WTC11 (cell line): ENCODE measurements around the gene PQBP1. TPM values are rescaled to one million over a fixed set of nuclear protein-coding genes. Genes with fewer than 3 reads are reported as not detected.

Experiments used
- ATAC-seq: fragments of 200-7000 bp; cut with Tn5 transposase; 2 replicates; pipeline ENCODE4 v1.10.0; 2021; ENCODE audit warnings: mild to moderate bottlenecking, moderate library complexity
- CTCF ChIA-PET: fragments of 300-600 bp; sonication (Branson Sonifier 250); formaldehyde crosslinking; loops from one replicate; lab custom pipeline; 2021; ENCODE audit warnings: antibody characterized with exemption; lab: Charles Lee
- POLR2A ChIA-PET: fragments of 350-600 bp; sonication (Branson Sonifier 250); formaldehyde crosslinking; loops from one replicate; lab custom pipeline; 2021; ENCODE audit warnings: antibody characterized with exemption; lab: Charles Lee
- DNase-seq: peaks from one replicate; pipeline ENCODE4 v3.0.0; 2021; ENCODE audit warnings: low spot score
- H3K27ac Mint-ChIP-seq: 2 replicates; pipeline ENCODE4 v1.8.0; 2021; ENCODE audit warnings: mixed read lengths
- H3K27me3 Mint-ChIP-seq: 2 replicates; pipeline ENCODE4 v1.8.0; 2021; ENCODE audit warnings: low read depth, mild to moderate bottlenecking, moderate library complexity, mixed read lengths
- H3K36me3 Mint-ChIP-seq: 2 replicates; pipeline ENCODE4 v1.8.0; 2021; ENCODE audit warnings: mixed read lengths
- H3K4me1 Mint-ChIP-seq: 2 replicates; pipeline ENCODE4 v1.8.0; 2022; ENCODE audit warnings: mixed read lengths
- H3K4me3 Mint-ChIP-seq: 2 replicates; pipeline ENCODE4 v1.8.0; 2021; ENCODE audit warnings: mild to moderate bottlenecking, moderate library complexity, mixed read lengths
- H3K9me3 Mint-ChIP-seq: 2 replicates; pipeline ENCODE4 v1.8.0; 2021; ENCODE audit warnings: mixed read lengths
- ESRRA ChIP-seq: sonication (generic); formaldehyde crosslinking; IDR thresholded peaks from 2 replicates; pipeline ENCODE4 v1.8.1; 2022; ENCODE audit warnings: mild to moderate bottlenecking, missing genetic modification reagents, borderline replicate concordance
- GTF2I ChIP-seq: fragments of 250-450 bp; sonication (Bioruptor Pico); conservative IDR thresholded peaks from 2 replicates; pipeline ENCODE4 v1.4.0; 2021; ENCODE audit warnings: mild to moderate bottlenecking
- RORB ChIP-seq: fragments of 250-450 bp; sonication (Bioruptor Pico); IDR thresholded peaks from 2 replicates; pipeline ENCODE4 v1.9.0; 2021; ENCODE audit warnings: mild to moderate bottlenecking
- SMAD4 ChIP-seq: sonication (generic); formaldehyde crosslinking; IDR thresholded peaks from 2 replicates; pipeline ENCODE4 v1.8.0; 2022; ENCODE audit warnings: mild to moderate bottlenecking, missing genetic modification reagents
- SP1 ChIP-seq: sonication (generic); formaldehyde crosslinking; conservative IDR thresholded peaks from 2 replicates; pipeline ENCODE4 v1.8.1; 2022; ENCODE audit warnings: missing genetic modification reagents
- TP53 ChIP-seq: sonication (generic); formaldehyde crosslinking; IDR thresholded peaks from 2 replicates; pipeline ENCODE4 v1.8.1; 2023; ENCODE audit warnings: mild to moderate bottlenecking, missing genetic modification reagents
- ZNF263 ChIP-seq: sonication (generic); formaldehyde crosslinking; IDR thresholded peaks from 2 replicates; pipeline ENCODE4 v1.8.1; 2022; ENCODE audit warnings: low read depth, mild to moderate bottlenecking, moderate library complexity, missing genetic modification reagents
- total RNA-seq: library from RNA; stranded (reverse); gene quantifications from 3 replicates; pipeline ENCODE4 v1.2.3, GENCODE V29; 2021
- TF ChIP-seq, protein P1 (sequence below): sonication (generic); formaldehyde crosslinking; conservative IDR thresholded peaks from 2 replicates; pipeline ENCODE4 v1.8.1; 2023; ENCODE audit warnings: mild to moderate bottlenecking, low read depth, missing genetic modification reagents, moderate library complexity
- TF ChIP-seq, protein P2 (sequence below): fragments of 250-450 bp; sonication (Bioruptor Pico); conservative IDR thresholded peaks from 2 replicates; pipeline ENCODE4 v1.9.0; 2021; ENCODE audit warnings: mild to moderate bottlenecking
- TF ChIP-seq, protein P3 (sequence below): sonication (generic); formaldehyde crosslinking; IDR thresholded peaks from 2 replicates; pipeline ENCODE4 v1.8.1; 2023; ENCODE audit warnings: mild to moderate bottlenecking, missing genetic modification reagents, borderline replicate concordance
- TF ChIP-seq, protein P4 (sequence below): sonication (generic); formaldehyde crosslinking; IDR thresholded peaks from 2 replicates; pipeline ENCODE4 v1.8.1; 2023; ENCODE audit warnings: mild to moderate bottlenecking, missing genetic modification reagents
- TF ChIP-seq, protein P5 (sequence below): sonication (generic); formaldehyde crosslinking; IDR thresholded peaks from 2 replicates; pipeline ENCODE4 v1.8.0; 2022; ENCODE audit warnings: mild to moderate bottlenecking, missing genetic modification reagents
- TF ChIP-seq, protein P6 (sequence below): fragments of 250-450 bp; sonication (Bioruptor Pico); IDR thresholded peaks from 2 replicates; pipeline ENCODE4 v1.8.0; 2021; ENCODE audit warnings: mild to moderate bottlenecking
- TF ChIP-seq, protein P7 (sequence below): sonication (generic); formaldehyde crosslinking; IDR thresholded peaks from 2 replicates; pipeline ENCODE4 v1.8.1; 2022; ENCODE audit warnings: low read depth, missing genetic modification reagents, borderline replicate concordance
- TF ChIP-seq, protein P8 (sequence below): fragments of 200-600 bp; IDR thresholded peaks from 2 replicates; pipeline ENCODE4 v1.8.0; 2022; ENCODE audit warnings: antibody characterized with exemption
- TF ChIP-seq, protein P9 (sequence below): sonication (generic); formaldehyde crosslinking; IDR thresholded peaks from 2 replicates; pipeline ENCODE4 v1.8.1; 2022; ENCODE audit warnings: mild to moderate bottlenecking, moderate library complexity, missing genetic modification reagents

Gene PQBP1
- total RNA-seq, 1 experiment from 2014 or later: 79.4 TPM

DNA sequence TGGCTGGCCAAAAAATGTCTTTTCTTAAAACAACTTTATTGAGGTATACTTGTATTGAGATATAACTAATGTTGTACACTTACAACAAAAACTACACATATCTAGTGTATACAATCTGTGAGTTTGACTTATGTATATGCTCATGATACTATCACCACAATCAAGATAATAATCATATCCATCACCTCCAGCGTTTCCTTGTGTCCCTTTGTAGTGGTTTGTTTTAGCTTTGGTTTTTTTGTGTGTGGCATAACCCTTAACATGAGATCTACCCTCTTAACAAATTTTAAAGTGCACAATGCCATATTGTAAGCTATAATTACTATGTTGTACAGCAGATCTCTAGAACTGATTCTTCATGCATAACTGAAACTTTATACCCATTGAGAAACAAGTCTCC is 48.9 kb upstream of the PQBP1 start (continued):
- TF ChIP-seq, protein P1, sequence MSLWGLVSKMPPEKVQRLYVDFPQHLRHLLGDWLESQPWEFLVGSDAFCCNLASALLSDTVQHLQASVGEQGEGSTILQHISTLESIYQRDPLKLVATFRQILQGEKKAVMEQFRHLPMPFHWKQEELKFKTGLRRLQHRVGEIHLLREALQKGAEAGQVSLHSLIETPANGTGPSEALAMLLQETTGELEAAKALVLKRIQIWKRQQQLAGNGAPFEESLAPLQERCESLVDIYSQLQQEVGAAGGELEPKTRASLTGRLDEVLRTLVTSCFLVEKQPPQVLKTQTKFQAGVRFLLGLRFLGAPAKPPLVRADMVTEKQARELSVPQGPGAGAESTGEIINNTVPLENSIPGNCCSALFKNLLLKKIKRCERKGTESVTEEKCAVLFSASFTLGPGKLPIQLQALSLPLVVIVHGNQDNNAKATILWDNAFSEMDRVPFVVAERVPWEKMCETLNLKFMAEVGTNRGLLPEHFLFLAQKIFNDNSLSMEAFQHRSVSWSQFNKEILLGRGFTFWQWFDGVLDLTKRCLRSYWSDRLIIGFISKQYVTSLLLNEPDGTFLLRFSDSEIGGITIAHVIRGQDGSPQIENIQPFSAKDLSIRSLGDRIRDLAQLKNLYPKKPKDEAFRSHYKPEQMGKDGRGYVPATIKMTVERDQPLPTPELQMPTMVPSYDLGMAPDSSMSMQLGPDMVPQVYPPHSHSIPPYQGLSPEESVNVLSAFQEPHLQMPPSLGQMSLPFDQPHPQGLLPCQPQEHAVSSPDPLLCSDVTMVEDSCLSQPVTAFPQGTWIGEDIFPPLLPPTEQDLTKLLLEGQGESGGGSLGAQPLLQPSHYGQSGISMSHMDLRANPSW (CRISPR knock-in tag): no peak
- TF ChIP-seq ESRRA: no peak
- no peak for TF ChIP-seq GTF2I (CRISPR knock-in tag)
- TF ChIP-seq TP53 (CRISPR knock-in tag): no peak
- TF ChIP-seq SMAD4 (CRISPR knock-in tag): no peak

DNA sequence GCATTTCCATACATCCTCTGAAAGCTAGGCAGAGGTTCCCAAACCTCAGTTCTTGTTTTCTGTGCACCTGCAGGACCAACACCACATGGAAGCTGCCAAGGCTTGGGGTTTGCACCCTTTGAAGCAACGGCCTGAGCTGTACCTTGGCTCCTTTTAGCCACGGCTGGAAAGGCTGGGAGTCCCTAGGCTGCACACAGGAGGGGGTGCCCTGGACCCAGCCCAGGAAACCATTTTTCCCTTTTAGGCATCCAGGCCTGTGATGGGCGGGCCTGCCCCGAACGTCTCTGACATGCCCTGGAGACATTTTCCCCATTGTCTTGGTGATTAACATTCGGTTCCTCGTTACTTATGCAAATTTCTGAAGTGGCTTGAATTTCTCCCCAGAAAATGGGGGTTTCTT is 44.9 kb upstream of the PQBP1 start:
- H3K4me1 Mint-ChIP-seq: peaks cover 7% of the 10 kb centered on the region
- CTCF ChIA-PET: no interaction called here
- POLR2A ChIA-PET: no interaction called here
- H3K36me3 Mint-ChIP-seq: peaks cover 17% of the 10 kb centered on the region
- H3K27me3 Mint-ChIP-seq: peaks cover 3% of the 10 kb centered on the region
- H3K4me3 Mint-ChIP-seq: no peak overlapping the region
- H3K9me3 Mint-ChIP-seq: peaks cover 22% of the 10 kb centered on the region
- no peak for DNase-seq
- H3K27ac Mint-ChIP-seq: no peak overlapping the region
- ATAC-seq: no peak
- TF ChIP-seq RORB (CRISPR knock-in tag) (no peak), SP1 (no peak), ZNF263 (CRISPR knock-in tag) (no peak)
- TF ChIP-seq, protein P2, sequence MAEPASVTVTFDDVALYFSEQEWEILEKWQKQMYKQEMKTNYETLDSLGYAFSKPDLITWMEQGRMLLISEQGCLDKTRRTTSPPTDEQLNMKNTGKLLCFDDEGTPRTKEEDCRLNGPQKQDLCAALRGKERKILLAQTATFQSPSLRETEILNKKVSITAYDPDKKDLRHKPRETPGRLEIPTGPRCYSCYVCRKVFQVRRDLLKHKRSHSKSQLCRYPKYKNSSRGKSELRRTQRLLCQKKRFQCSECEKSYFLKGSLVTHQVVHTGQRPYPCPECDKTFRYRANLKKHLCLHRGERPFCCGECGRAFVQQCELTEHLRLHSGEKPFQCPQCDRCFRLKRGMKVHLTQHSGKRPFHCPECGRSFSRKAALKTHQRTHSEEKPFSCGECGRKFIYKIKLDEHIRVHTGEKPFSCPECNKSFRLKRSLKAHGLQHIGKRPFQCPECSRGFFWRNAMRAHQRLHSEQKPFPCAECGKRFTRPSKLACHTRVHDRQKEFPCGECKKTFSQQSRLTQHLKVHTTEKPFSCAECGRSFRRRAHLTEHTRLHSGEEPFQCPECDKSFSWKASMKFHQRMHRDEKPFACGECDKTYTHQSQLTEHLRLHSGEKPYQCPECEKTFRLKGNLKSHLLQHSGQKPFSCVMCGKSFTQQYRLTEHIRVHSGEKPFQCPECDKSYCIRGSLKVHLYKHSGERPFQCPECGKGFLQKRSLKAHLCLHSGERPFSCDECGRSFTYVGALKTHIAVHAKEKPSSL (CRISPR knock-in tag): no peak
- TF ChIP-seq, protein P3, sequence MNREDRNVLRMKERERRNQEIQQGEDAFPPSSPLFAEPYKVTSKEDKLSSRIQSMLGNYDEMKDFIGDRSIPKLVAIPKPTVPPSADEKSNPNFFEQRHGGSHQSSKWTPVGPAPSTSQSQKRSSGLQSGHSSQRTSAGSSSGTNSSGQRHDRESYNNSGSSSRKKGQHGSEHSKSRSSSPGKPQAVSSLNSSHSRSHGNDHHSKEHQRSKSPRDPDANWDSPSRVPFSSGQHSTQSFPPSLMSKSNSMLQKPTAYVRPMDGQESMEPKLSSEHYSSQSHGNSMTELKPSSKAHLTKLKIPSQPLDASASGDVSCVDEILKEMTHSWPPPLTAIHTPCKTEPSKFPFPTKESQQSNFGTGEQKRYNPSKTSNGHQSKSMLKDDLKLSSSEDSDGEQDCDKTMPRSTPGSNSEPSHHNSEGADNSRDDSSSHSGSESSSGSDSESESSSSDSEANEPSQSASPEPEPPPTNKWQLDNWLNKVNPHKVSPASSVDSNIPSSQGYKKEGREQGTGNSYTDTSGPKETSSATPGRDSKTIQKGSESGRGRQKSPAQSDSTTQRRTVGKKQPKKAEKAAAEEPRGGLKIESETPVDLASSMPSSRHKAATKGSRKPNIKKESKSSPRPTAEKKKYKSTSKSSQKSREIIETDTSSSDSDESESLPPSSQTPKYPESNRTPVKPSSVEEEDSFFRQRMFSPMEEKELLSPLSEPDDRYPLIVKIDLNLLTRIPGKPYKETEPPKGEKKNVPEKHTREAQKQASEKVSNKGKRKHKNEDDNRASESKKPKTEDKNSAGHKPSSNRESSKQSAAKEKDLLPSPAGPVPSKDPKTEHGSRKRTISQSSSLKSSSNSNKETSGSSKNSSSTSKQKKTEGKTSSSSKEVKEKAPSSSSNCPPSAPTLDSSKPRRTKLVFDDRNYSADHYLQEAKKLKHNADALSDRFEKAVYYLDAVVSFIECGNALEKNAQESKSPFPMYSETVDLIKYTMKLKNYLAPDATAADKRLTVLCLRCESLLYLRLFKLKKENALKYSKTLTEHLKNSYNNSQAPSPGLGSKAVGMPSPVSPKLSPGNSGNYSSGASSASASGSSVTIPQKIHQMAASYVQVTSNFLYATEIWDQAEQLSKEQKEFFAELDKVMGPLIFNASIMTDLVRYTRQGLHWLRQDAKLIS (CRISPR knock-in tag): no peak
- TF ChIP-seq, protein P4, sequence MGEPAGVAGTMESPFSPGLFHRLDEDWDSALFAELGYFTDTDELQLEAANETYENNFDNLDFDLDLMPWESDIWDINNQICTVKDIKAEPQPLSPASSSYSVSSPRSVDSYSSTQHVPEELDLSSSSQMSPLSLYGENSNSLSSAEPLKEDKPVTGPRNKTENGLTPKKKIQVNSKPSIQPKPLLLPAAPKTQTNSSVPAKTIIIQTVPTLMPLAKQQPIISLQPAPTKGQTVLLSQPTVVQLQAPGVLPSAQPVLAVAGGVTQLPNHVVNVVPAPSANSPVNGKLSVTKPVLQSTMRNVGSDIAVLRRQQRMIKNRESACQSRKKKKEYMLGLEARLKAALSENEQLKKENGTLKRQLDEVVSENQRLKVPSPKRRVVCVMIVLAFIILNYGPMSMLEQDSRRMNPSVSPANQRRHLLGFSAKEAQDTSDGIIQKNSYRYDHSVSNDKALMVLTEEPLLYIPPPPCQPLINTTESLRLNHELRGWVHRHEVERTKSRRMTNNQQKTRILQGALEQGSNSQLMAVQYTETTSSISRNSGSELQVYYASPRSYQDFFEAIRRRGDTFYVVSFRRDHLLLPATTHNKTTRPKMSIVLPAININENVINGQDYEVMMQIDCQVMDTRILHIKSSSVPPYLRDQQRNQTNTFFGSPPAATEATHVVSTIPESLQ (CRISPR knock-in tag): no peak
- TF ChIP-seq, protein P5, sequence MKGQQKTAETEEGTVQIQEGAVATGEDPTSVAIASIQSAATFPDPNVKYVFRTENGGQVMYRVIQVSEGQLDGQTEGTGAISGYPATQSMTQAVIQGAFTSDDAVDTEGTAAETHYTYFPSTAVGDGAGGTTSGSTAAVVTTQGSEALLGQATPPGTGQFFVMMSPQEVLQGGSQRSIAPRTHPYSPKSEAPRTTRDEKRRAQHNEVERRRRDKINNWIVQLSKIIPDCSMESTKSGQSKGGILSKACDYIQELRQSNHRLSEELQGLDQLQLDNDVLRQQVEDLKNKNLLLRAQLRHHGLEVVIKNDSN (CRISPR knock-in tag): no peak
- TF ChIP-seq, protein P6, sequence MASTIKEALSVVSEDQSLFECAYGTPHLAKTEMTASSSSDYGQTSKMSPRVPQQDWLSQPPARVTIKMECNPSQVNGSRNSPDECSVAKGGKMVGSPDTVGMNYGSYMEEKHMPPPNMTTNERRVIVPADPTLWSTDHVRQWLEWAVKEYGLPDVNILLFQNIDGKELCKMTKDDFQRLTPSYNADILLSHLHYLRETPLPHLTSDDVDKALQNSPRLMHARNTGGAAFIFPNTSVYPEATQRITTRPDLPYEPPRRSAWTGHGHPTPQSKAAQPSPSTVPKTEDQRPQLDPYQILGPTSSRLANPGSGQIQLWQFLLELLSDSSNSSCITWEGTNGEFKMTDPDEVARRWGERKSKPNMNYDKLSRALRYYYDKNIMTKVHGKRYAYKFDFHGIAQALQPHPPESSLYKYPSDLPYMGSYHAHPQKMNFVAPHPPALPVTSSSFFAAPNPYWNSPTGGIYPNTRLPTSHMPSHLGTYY (CRISPR knock-in tag): no peak
- TF ChIP-seq, protein P7, sequence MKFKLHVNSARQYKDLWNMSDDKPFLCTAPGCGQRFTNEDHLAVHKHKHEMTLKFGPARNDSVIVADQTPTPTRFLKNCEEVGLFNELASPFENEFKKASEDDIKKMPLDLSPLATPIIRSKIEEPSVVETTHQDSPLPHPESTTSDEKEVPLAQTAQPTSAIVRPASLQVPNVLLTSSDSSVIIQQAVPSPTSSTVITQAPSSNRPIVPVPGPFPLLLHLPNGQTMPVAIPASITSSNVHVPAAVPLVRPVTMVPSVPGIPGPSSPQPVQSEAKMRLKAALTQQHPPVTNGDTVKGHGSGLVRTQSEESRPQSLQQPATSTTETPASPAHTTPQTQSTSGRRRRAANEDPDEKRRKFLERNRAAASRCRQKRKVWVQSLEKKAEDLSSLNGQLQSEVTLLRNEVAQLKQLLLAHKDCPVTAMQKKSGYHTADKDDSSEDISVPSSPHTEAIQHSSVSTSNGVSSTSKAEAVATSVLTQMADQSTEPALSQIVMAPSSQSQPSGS: no peak
- TF ChIP-seq, protein P8, sequence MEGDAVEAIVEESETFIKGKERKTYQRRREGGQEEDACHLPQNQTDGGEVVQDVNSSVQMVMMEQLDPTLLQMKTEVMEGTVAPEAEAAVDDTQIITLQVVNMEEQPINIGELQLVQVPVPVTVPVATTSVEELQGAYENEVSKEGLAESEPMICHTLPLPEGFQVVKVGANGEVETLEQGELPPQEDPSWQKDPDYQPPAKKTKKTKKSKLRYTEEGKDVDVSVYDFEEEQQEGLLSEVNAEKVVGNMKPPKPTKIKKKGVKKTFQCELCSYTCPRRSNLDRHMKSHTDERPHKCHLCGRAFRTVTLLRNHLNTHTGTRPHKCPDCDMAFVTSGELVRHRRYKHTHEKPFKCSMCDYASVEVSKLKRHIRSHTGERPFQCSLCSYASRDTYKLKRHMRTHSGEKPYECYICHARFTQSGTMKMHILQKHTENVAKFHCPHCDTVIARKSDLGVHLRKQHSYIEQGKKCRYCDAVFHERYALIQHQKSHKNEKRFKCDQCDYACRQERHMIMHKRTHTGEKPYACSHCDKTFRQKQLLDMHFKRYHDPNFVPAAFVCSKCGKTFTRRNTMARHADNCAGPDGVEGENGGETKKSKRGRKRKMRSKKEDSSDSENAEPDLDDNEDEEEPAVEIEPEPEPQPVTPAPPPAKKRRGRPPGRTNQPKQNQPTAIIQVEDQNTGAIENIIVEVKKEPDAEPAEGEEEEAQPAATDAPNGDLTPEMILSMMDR: no peak
- TF ChIP-seq, protein P9, sequence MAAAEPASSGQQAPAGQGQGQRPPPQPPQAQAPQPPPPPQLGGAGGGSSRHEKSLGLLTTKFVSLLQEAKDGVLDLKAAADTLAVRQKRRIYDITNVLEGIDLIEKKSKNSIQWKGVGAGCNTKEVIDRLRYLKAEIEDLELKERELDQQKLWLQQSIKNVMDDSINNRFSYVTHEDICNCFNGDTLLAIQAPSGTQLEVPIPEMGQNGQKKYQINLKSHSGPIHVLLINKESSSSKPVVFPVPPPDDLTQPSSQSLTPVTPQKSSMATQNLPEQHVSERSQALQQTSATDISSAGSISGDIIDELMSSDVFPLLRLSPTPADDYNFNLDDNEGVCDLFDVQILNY (CRISPR knock-in tag): no peak
